ENCODE data around the gene CPXM2. TPM values are rescaled to one million over a fixed set of nuclear protein-coding genes. Genes with fewer than 3 reads are reported as not detected.

Gene CPXM2
- polyA plus RNA-seq, 2 of the 4 experiments (the other 2 are of a cell fraction): not detected

DNA sequence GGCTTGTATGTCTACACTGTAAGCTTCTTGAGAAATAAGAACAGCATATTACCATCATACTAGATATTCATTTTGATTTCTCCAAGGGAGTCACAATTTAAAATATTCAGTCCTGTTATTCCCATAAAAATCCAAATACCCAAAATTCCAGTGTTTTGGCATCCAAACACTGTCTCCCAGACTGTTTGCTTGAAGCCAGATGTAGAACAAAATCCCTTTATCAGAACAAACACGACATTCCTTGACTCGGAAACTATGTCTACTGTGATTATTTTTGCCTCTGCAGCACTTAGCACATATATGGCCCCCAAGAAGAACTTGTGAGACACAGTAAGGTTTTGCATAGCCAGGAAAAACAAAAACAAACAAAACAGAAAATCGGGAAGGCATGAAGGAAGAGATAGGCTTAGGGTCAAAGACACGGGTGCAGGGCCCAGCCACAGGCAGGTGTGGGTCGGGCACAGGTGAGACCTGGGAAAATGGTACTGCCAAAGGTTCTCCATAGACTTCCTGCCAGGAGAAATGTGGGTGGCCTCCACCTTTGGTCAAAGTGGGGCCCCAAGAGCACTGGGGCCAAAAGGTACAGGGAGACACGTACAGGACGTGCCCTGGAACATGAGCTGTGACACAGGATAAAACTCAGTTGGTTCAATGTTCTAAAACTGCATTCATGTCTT, 36.5 kb downstream of the CPXM2 start (continued):
- TF ChIP-seq, protein P1, sequence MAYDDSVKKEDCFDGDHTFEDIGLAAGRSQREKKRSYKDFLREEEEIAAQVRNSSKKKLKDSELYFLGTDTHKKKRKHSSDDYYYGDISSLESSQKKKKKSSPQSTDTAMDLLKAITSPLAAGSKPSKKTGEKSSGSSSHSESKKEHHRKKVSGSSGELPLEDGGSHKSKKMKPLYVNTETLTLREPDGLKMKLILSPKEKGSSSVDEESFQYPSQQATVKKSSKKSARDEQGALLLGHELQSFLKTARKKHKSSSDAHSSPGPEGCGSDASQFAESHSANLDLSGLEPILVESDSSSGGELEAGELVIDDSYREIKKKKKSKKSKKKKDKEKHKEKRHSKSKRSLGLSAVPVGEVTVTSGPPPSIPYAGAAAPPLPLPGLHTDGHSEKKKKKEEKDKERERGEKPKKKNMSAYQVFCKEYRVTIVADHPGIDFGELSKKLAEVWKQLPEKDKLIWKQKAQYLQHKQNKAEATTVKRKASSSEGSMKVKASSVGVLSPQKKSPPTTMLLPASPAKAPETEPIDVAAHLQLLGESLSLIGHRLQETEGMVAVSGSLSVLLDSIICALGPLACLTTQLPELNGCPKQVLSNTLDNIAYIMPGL (CRISPR knock-in tag; IDR thresholded peaks at IDR 0.05; ENCODE audit: borderline replicate concordance): no peak
- TF ChIP-seq BHLHE40 (IDR thresholded peaks at IDR 0.05; ENCODE audit: low read depth, low read length) (no peak), ZNF302 (CRISPR knock-in tag; IDR thresholded peaks at IDR 0.05) (no peak)

DNA sequence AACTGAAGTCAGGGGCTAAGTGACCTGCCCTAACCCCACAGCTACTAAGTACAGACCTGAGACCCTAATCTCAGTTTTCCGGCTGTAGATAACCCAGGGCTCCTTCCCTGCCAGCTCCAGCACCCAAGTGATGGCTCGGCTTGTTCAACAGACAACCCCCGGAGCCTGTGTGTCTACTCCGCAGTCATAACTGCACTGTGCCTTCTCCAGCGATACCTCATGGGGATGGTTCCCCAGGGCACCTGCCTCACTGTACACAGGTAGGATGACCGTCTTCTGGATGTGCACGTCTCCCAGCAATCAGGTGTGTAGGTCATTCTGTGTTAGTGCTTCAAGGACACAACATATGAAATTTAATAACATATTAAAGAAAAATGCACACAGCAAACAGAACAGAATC, 37.1 kb downstream of the CPXM2 start:
- WGBS (ENCODE audit: missing lambda C conversion rate): 57% methylated on average over 7 of the region's 7 CpGs
- no peak for TF ChIP-seq HEYL (CRISPR knock-in tag; IDR thresholded peaks at IDR 0.05)
- TF ChIP-seq KDM5A (IDR thresholded peaks at IDR 0.05): no peak
- TF ChIP-seq KDM1A (IDR thresholded peaks at IDR 0.05; ENCODE audit: low read depth): no peak
- TF ChIP-seq, protein P1 (CRISPR knock-in tag; IDR thresholded peaks at IDR 0.05; ENCODE audit: borderline replicate concordance): no peak
- no peak for TF ChIP-seq NR3C1 (IDR thresholded peaks at IDR 0.05)

DNA sequence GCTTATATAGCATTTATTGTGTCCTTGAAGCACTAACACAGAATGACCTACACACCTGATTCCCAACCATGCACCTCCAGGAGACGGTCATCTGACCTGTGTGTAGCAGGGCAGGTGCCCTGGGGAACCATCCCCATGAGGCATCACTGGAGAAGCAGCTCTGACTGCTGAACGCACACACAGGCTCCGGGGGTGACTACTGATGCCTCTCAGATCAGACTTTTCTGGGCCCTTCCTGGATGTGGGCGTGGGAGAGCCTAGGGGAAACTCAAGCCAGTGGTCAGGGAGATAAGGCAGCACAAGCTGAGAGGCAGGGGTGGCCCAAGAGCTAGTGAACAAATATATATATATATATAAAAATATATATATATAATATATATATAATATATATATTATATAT, 37.6 kb downstream of the CPXM2 start:
- Histone ChIP-seq H3K4me3 (no peak overlapping the region), H3K9me3 (no peaks in the 10 kb centered on the region), H3K4me1 (no peaks in the 10 kb centered on the region), H3K27ac (no peak overlapping the region), H3K4me2 (no peak overlapping the region)
- ATAC-seq (no peak), FAIRE-seq (no peak), DNase-seq (ENCODE audit: low read depth in 1 of 2, low spot score in 1 of 2) (no peak)
- POLR2A ChIA-PET: no interaction called here
- TF ChIP-seq MAFK (IDR thresholded peaks at IDR 0.05; ENCODE audit: partially characterized antibody) (peak; percentile 48), SMC3 (IDR thresholded peaks at IDR 0.05) (no peak)
- CTCF ChIA-PET: interaction anchor here (0.6 kb wide), 1 partner anchor 12 kb away, joined by 3 read pairs; no protein-coding TSS in a partner anchor
- 14% methylated on average over 4 of the region's 4 CpGs for WGBS (ENCODE audit: missing lambda C conversion rate)

More for the DNA sequence above, 37.1 kb downstream of the CPXM2 start:
- no peak for DNase-seq (ENCODE audit: low read depth in 1 of 2, low spot score in 1 of 2)
- ATAC-seq: no peak
- Histone ChIP-seq H3K9me3 (no peaks in the 10 kb centered on the region), H3K27ac (no peak overlapping the region), H3K4me2 (no peak overlapping the region), H3K4me3 (no peak overlapping the region), H3K4me1 (no peaks in the 10 kb centered on the region)
- FAIRE-seq: no peak
- ChIA-PET POLR2A (no interaction called here), CTCF (interaction anchor here (0.6 kb wide), 1 partner anchor 12 kb away, joined by 3 read pairs; no protein-coding TSS in a partner anchor)

DNA sequence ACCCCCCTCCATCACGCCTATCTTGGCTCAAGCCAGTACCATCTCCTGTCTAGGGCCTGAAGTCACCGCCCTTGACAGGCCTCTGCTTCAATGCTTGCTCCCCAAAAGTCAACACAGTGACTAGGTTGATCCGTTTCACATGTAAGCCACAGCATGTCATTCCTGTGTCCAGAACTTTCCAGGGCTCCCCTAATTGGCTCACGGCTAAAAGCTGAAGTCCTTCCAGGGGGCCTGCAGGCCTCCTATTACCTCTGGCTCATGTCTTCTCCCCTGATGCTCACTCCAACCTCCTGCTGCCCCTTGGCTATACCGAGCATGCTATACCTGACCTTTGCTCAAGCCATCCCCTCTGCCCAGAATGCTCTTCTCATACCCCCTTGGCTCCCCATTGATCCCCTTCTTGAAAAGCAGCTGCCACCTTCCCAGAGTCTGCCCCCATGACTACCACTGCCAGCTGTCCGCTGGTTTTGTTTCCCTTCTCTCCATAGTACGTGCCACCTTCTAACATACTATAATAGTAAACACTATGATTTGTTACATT, 39.1 kb downstream of the CPXM2 start:
- TF ChIP-seq ZSCAN20 (CRISPR knock-in tag; IDR thresholded peaks at IDR 0.05) (no peak), MAZ (IDR thresholded peaks at IDR 0.05; ENCODE audit: borderline replicate concordance, low read depth, low read length) (no peak), HOXA7 (CRISPR knock-in tag; IDR thresholded peaks at IDR 0.05) (no peak)
- TF ChIP-seq, protein P1 (CRISPR knock-in tag; IDR thresholded peaks at IDR 0.05; ENCODE audit: borderline replicate concordance): no peak
- TF ChIP-seq, protein P2, sequence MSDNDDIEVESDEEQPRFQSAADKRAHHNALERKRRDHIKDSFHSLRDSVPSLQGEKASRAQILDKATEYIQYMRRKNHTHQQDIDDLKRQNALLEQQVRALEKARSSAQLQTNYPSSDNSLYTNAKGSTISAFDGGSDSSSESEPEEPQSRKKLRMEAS (IDR thresholded peaks at IDR 0.05): no peak
- H3K9me3 ChIP-seq: no peaks in the 10 kb centered on the region
- H3K27ac ChIP-seq: no peak overlapping the region
- WGBS (ENCODE audit: missing lambda C conversion rate): 31% methylated on average over 7 of the region's 7 CpGs
- ChIA-PET POLR2A (no interaction called here), CTCF (no interaction called here)
- DNase-seq (ENCODE audit: low read depth in 1 of 2, low spot score in 1 of 2) (no peak), ATAC-seq (no peak), FAIRE-seq (no peak)
- H3K4me2 ChIP-seq: no peak overlapping the region
- H3K4me1 ChIP-seq: peaks cover 12% of the 10 kb centered on the region; the same call in 2 of the 3 replicates
- H3K4me3 ChIP-seq: no peak overlapping the region
